Esophagus squamous epithelium (tissue), 4 donors: ENCODE results near the gene SFXN5.

Experiments used
- POLR2A ChIP-seq, 4 donors: fragments of 450-650 bp; IDR thresholded peaks; one replicate each; pipeline ENCODE4 v1.6.1; 2017; ENCODE audit warnings: antibody characterized with exemption in 4 of 4, mild to moderate bottlenecking in 4 of 4, moderate library complexity in 3 of 4
- TF ChIP-seq, protein P1 (sequence below), 6 experiments: fragments of 450-650 bp in 4 of 6; fragments of 200-600 bp in 2 of 6; sonication (generic) in 2 of 6; IDR thresholded peaks; one replicate each; pipeline ENCODE4 v1.5.1; 2016 to 2019; ENCODE audit warnings: antibody characterized with exemption in 6 of 6, mild to moderate bottlenecking in 4 of 6, moderate library complexity in 4 of 6

DNA sequence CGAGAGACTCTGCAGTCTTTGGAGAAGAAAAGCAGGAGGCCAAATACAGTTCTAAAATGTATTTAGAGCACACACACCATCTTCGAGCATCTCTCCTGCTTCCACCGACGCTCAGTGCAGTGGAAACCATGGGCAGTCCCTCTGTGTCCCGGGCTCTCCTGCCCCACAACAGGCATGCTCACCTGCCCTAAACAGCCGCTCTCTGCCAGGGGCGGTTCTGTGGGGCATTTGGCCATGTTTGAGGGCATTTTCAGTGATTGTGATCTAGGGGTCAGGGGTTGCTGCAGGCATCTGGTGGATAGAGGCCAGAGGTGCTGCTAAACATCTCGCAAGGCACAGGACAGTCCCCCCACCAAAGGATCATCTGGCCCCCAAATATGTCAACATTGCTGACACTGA is 98.4 kb downstream of the SFXN5 start:
- TF ChIP-seq, protein P1, sequence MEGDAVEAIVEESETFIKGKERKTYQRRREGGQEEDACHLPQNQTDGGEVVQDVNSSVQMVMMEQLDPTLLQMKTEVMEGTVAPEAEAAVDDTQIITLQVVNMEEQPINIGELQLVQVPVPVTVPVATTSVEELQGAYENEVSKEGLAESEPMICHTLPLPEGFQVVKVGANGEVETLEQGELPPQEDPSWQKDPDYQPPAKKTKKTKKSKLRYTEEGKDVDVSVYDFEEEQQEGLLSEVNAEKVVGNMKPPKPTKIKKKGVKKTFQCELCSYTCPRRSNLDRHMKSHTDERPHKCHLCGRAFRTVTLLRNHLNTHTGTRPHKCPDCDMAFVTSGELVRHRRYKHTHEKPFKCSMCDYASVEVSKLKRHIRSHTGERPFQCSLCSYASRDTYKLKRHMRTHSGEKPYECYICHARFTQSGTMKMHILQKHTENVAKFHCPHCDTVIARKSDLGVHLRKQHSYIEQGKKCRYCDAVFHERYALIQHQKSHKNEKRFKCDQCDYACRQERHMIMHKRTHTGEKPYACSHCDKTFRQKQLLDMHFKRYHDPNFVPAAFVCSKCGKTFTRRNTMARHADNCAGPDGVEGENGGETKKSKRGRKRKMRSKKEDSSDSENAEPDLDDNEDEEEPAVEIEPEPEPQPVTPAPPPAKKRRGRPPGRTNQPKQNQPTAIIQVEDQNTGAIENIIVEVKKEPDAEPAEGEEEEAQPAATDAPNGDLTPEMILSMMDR (IDR thresholded peaks at IDR 0.05): no peak
- TF ChIP-seq POLR2A (IDR thresholded peaks at IDR 0.05): no peak
